HG02943 (cell line): ENCODE data around the gene RPGRIP1.
"Not testable (repeated sequence)": the region's sequence is repeated elsewhere in the genome, so short reads cannot be mapped to it uniquely, and the experiment has no call there.

Experiments
- ATAC-seq: cut with Tn5 transposase; IDR thresholded peaks from one replicate; pipeline ENCODE4 v1.9.1; 2021; ENCODE audit warnings: mild to moderate bottlenecking, low read depth, moderate library complexity; ENCODE audit not compliant: unreplicated experiment

Gene RPGRIP1

DNA sequence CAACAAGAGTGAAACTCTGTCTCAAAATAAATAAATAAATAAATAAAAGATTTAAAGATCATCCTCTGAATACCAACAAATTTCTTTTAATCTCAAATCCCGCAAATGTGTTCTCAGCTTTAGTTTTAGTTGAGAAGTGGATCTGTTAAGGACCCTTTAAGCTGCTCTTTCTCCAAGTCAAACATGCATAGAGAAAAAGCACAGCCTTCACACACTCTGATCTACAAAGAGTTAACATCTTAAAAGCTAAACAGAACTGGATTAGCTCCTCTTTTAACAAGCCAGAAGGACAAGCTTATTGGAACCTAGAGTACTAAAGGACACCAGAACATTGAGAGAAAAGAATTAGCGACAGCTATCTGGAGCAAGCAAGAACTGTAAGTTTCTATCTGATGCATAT is at the start of gene RPGRIP1:
TSS of gene RPGRIP1 (plus strand) at position 301 of the 400 bp plus-strand sequence. CDS start 7,894 bp downstream, outside the sequence.
- ATAC-seq = no peak

DNA sequence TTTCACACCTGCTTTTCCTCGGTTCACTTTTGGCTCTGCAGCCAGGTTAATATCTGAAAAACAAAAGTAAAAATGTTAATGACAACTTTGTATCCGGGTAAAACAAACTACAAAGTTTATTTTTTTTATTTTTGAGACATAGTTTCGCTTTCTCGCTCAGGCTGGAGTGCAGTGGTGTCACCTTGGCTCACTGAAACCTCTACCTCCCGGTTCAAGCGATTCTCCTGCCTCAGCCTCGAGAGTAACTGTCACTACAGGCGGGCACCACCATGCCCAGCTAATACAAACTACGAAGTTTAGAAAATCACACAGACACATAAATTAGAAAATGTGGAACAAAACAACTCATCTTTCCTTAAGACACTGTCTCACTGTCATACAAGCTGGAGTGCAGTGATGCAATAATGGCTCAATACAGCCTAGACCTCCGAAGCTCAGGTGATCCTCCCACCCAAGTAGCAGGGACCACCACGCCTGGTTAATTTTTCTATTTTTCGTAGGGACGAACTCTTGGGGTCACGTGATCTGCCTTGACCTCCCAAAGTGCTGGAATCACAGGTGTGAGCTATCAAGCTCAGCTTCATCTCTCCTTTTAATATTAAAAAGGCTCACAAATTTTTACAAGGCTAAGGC is 48.7 kb upstream of the RPGRIP1 start:
- ATAC-seq = no peak

DNA sequence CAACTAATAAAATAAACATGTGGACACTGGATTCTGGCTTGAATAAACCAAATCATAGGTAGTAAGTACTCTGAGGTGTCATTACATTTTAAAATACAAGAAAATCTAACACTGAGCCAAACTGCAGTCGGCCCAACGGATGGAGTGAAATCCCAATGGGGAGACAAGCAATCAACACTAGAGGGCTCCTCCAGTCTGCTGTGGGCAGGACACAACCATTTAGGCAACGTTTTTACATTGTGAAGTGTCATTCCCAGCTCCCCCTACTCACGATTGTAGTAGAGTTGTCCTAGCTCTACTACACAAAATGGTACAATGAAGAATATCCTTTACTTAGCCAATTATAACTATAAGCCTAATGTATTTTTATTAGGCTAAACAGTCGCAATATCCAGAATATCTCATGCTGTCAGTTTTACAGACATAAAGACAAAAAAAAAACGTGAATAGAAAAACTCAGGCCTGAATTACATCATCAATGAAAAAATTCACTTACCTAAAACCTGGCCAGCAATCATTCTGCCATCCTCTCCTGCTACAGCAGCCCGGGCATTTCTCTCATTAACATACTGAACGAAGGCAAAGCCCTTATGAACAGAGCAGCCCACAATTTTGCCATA is 46.3 kb upstream of the RPGRIP1 start:
- no peak for ATAC-seq

DNA sequence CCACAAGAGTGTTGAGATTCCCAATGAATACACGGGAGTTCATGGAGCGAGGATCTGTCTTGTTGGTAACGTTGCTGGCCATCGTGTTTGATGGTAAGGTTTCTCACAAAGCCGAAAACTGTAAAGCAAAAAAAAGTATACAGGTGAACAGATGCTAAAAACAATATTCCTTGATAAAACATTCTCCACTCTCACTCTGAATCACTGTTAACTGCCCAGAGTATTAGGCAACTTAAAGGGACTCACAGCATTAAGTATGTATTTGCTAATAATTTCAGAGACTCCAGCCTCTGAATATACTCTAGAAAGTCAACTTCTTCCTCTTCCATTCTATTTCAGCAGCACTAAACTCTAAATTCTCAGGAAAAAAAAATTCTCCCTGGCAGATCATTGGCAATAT is 45.8 kb upstream of the RPGRIP1 start:
- no peak for ATAC-seq

DNA sequence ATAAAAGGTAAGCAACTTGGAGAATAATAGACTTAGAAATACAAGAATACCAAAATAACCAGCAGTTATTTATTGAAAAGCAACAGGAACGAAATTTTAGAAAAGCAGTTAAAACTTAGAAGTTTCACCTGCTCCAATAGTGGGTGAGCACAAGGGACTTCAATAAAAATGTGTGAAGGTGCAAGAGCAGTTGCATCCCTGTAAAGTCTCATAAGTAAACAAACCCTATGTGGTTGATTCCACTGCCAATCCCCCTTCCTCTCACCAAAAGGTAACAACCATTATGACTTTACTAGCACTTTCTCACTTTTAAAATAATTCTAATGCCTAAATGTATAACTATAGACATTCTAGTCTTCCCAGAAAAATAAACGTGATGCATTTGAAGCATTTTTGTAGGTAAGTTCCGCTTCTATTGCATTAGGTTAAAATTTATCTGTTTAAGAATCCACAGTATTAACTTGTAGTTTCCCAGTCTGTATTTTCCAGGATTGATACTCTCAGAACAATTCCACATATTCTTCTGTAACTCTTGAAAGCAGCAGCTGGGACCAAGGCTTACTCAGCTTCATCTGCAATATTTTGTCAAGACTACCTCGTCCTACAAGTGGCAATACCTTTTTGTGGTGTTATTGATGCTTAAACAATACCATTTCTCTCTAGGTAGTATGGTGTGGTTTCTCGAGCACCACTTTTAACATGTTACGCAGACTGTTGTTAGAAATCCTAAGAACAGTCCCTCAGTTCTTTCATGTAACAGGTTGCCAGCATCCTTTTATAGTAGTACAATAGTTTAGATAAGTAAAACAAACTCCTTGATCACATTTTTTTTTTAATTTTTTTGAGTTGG is 42.7 kb upstream of the RPGRIP1 start:
- no peak for ATAC-seq

DNA sequence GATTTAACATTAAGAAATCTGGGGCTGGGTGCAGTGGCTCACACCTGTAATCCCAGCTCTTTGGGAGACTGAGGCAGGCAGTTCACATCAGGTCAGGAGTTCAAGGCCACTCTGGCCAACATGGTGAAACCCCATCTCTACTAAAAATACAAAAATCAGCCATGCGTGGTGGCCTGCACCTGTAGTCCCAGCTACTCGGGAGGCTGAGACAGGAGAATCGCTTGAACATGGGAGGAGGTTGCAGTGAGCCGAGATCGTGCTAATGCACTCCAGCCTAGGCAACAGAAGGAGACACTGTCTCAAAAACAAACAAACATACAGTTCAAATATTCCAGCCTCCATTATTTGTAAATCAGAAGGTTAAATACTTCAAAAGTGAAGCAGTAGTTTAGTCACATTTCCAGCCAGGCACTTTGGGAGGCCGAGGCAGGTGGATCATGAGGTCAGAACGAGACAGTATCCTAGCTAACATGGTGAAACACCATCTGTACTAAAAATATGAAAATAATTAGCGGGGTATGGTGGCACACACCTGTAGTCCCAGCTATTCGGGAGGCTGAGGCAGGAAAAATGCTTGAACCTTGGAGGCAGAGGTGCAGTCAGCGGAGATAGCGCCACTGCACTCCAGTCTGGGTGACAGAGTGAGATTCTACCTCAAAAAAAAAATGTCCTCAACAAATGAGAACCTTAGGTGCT is 40.9 kb upstream of the RPGRIP1 start:
- ATAC-seq = no peak

DNA sequence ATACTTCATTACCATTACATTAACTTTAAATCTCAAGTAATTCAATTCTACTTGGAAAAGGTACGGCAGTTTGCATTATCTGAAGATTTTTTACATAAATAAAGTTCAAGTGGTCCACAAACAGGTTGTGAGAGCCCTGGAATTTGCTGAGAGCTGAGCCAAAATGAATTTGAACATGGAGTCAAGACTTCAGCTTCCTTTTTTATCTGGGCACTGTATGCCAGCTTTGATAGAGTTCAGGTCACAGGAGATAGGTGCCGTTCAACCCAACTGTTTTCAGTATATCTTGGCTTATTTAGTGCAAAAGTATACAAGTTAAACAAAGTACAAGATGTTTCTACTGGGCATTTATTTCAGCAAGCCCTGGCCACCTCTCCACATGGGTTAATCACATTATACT is 39.5 kb upstream of the RPGRIP1 start:
- no peak for ATAC-seq

DNA sequence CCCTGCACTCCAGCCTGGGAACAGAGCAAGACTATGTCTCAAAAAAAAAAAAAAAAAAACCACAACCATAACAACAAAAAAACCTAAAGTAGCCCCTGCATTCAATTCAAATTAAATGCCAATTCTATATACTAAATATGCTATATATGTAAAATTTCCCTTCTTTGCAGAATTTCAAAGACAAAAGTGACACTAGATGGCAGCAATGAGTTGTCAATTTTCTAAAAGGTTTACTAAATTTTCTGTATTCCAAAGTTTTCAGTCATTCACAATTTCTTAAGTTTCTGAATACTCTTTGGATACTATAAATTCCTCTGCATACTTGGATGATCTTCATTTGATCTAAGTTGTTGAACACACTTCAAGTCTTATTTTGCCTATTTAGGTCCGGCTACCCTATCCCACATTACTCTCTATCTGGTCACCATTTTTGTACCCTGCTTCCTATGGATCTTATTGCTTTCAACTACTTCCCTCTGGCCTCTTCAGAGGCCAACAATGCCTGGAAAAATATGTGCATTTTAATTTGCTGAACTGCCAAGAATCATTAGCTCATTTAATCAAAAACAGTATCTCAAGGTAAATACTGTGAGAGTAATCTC is 38.6 kb upstream of the RPGRIP1 start:
- no peak for ATAC-seq

DNA sequence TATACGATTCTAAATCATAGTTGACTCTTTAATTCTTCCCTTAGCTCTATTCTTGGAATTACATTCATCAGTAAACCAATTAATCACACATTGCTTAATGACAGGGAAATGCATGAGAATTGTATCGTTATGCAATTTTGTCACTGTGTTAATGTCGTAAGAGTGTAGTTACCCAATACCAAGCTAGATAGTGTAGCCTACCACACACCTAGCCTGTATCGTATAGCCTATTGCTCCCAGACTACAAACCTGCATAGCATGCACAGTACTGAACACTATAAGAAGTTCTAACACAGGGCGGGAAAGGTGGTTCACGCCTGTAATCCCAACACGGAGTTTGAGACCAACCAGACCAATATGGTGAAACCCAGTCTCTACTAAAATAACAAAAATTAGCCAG is 35.3 kb upstream of the RPGRIP1 start:
- ATAC-seq = no peak

DNA sequence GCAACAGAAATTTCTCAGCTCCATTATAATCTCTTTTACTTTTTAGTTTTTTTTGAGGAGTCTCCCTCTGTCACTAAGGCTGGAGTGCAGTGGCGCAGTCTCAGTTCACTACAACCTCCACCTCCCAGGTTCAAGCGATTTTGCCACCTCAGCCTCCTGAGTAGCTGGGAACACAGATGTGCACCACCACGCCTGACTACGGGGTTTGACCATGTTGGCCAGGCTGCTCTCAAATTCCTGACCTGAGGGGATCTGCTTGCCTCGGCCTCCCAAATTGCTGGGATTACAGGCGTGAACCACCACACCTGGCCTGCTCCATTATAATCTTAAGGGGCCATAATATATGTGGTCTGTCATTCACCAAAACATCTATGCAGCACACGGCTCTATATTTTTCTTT is 34.1 kb upstream of the RPGRIP1 start:
- no peak for ATAC-seq

DNA sequence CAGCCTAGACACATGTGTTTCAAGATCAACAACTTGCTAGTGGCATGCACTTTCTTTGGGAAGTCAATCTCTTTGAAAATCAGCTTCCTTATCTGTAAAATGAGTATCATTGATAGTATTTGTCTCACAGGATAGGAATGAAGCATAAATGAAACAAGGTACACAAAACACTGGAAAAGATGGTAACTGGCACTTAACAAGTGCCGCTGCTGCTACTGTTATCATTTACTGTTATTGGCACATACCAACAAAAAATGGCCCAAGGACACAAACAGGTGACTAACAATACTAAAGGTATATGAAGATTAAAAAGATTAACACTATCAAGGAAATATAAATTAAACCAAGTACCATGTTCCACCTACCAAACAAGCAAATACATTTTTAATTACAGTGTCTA is 31.5 kb upstream of the RPGRIP1 start:
- no peak for ATAC-seq

DNA sequence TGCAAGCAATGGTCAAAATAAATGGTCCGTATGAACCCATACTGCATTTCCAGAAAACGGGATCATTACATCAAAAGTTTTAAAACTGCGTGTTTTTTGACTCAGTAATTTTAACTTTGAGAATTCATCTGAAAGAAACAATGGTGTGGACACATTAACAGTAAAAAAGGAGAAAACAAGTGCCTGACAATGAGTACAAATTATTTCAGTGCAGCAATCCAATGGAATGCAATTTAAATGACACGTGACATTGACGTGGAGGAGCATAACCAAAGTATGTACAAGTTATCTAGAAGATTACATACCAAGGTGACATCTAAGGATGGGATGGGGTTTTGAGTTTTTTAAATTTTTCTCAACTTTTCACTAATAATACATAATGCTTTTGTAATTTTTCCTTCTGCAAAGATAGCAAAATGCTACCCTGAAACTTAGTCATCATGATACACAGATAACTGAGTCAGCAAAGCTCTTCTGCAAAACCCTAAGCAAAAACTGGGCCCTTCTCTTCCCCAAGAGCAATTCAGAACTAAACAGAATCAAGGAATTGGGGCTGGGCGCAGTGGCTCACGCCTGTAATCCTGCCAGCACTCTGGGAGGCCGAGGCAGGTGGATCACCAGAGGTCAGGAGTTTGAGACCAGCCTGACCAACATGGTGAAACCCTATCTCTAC is 31.0 kb upstream of the RPGRIP1 start:
- ATAC-seq = no peak

DNA sequence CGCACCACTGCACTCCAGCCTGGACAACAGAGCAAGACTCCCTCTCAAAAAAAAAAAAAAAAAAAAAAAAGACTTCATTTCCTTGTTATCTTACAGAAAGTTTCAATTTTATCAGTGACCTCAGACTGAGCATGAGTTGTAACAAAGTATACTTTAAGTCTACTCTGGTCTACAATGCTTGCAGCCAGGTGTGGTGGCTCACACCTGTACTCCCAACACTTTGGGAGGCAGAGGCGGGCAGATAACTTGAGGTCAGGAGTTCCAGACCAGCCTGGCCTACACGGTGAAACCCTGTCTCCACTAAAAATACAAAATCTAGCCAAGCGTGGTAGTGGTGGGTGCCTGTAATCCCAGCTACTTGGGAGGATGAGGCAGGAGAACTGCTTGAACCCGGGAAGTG is 28.7 kb upstream of the RPGRIP1 start:
- no peak for ATAC-seq

DNA sequence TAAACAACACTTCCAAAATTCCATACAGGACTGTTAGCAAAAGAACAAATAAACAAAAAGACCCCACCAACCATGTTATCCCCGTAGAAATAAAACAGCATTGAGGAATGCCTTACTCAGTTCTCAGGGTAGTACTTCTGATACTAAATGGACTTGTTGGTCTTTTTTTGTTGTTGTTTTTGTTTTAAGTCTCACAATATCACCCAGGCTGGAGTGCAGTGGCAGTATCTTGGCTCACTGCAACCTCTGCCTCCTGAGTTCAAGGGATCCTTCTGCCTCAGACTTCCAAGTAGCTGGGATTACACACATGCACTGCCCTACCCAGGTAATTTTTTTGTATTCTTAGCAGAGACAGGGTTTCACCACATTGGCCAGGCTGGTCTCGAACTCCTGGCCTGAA is 27.7 kb upstream of the RPGRIP1 start:
- ATAC-seq = no peak

DNA sequence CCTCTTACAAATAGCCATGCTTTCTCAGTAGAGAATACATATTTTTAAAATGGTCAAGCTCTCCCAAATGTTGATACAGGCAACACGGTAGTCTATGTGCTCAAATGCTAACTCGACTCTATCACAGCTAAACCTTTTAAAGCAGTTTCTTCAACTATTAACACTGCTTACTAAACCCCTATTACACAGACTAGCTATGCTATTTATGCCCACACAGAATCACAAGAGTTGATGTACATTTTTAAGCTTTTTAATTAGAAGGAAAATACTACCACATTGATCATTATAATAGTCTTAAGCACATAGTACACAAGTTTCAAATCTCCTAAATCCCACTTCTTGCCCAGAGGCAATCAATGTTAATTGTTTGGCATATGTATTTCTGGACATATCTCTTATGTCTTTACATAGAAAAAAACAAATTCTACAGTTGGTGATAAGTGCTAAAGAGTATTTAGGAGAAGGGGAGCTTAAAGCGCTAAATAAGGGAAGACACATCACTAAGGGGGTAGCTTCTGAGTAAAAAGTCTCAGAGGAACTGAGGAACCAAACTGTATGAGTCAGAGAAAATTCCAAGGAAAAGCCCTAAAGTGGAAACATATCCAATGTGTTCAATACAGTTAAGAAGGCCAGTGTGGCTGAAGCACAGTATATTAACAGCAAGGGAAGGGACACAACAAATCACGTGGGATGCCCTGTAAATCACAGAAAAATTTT is 24.3 kb upstream of the RPGRIP1 start:
- no peak for ATAC-seq

DNA sequence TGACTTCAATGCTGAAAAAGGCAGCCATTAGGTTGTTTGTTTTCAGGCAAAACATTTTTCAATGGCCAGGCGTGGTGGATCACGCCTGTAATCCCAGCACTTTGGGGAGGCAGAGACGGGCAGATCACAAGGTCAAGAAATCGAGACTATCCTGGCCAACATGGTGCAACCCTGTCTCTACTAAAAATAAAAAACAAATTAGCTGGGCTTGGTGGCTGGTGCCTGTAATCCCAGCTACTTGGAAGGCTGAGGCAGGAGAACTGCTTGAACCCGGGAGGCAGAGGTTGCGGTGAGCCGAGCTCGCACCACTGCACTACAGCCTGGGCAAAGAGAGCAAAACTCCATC is 23.8 kb upstream of the RPGRIP1 start:
- ATAC-seq = not testable (repeated sequence)

DNA sequence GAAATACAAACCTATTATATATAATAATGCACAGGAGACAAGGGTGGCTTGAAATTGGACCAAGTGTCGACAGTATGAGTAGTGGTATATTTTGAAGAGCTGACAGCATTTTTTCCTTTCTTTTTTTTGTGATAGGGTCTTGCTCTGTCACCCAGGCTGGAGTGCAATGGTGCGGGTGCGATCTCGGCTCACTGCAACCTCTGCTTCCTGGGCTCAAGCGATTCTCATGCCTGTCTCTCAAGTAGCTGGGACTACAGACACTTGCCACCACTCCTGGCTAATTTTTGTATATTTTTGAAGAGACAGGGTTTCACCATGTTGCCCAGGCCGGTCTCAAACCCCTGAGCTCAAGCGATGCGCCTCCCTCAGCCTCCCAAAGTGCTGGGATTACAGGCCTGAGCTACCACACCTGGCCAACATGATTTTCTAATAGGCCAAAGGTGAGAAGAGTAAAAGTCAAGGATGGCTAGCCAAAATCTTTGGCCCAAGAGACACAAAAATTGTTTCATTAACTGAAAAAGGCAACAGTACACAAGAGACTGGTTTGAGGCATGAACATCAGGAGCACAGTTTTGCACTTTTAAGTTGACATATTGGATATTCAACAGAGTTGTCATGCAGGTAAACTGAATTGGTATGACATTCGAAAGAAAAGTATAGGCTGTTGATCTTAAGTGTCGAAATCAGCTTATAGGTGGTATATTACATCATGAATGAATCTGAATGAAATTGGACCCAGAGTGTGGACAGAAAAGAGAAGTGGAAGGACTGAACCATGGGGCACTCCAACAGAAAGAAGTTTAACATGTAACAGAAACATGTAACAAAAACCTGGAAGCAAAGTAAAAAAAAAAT is 23.1 kb upstream of the RPGRIP1 start:
- ATAC-seq = no peak

DNA sequence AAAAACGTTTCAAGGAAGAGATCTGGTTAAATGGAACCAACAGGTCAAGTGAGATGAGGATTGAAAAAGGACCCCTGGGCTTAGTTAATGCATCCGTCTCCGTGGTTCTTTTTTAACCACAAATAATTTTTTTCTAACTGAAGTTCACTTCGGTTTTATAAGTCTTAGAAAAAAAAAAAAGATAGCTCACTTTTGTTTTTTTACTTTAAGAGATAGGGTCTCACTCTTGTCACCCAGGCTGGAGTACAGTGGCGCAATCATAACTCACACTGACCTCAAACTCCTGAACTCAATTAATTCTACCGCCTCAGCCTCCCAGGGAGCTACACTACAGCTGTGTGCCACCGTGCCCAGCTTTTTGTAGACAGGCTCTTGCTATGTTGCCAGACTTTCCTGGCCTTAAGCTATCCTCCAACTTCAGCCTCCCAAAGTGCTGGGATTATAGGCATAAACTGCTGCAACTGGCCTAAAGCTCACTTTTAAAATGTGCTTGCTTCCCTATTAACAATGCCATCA is 22.4 kb upstream of the RPGRIP1 start:
- ATAC-seq = no peak
